ENCODE data around the gene RNF144A.
"Not testable (repeated sequence)": the region's sequence is repeated elsewhere in the genome, so short reads cannot be mapped to it uniquely, and the experiment has no call there.

Gene RNF144A

DNA sequence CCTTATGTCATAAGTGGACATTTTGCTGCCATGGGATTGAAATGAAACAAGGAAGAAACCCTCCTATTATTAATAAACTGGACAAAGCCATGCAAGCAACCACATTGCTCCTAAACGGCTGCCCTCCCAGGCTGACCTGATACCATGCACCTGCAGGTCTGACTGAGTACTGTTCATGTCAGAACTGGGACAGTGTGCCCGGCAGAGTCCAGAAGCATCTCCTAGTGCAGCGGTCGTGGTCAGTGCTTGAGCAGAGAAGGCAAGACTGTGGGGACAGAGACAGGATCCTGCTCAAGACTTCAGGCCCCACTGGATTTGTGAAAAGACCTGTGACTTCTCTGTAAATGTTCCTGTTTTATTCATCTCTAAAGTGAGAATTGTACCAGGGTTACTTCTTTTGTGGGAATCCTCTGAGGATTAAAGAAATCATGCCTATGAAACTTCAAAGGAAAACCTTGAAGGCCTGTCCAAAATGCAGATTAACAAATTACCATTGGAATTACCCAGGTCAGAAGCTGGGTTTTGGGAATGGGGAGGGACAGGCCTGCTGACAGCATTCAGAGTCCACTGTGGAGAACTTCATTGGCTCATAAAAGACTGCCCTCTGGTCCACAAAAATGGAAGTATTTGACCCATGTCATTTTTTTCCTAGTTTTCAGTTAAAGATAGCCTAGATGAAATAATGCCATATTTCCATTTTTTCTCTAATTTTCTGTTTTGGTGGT, 13.9 kb downstream of the RNF144A start:
- DNase-seq (ENCODE audit: low spot score): no peak

DNA sequence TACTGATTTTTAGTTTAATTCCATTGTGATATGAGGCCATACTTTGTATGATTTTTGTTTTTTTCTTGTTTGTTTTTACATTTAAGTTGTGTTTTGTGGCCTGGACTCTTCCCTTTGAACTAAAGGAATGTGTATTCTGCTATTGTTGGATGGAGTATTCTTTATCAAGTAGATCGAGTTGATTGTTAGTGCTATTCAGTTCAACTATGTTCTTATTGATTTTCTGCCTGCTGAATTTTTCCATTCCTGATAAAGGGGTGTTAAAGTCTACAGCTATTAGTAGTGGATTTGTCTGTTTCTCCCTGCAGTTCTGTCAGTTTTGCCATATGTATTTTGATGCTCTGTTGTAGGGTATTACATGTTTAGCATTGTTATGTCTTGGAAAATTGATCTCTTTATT, 14.5 kb downstream of the RNF144A start:
- no peak for DNase-seq (ENCODE audit: low spot score)

DNA sequence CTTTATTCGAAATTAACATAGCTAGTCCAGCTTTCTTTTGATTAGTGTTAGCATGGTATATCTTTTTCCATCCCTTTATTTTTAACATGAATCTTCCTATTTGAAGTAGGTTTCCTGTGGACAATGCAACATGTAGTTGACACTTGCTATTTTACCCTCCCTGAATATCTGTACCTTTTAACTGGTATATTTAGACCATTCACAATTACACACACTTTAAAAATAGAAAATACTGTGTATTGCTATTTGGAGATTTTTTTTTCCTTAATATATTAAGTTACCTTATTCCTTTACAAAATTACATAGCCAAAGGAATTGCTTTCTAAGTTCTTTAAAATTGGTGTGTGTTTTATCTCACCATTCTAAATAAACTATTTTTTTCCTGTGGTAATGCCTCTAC, 15.0 kb downstream of the RNF144A start:
- DNase-seq (ENCODE audit: low spot score): no peak

DNA sequence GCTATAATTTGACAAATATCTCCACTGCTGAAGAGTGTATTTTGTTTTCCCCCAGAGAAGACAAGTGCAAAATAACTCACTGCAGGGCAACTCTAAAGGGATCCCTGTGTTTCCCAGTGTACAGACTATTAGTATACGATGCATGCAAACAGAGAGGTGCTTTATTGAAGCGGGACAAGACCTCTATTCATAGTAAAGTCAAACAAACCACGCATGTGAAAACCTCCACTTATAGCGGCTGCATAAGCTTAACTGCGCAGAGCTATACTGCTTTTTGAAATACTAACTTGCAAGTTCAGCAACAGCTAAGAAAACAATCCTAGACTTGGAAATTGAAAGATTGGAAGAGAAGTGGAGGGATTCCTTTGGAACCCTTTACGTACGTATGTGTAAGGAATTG, 15.6 kb downstream of the RNF144A start:
- no peak for DNase-seq (ENCODE audit: low spot score)

DNA sequence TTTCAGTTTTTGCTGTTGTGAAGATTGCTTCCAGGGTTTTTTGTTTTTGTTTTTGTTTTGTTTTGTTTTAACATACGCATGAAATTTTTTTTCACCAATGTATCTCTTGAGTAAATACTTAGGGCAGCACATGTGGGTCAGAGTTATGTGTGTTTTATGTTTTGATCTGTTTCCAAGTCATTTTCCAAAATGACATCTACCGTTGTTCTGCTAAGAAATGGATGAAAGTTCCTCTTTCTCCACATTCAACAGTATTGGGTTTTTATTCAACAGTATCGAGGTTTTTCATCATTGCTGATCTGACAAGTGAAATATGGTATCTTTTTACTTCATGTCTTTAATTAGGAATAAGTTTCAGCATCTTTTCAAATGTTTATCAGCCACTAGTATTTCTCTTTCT, 16.7 kb downstream of the RNF144A start:
- DNase-seq (ENCODE audit: low spot score): no peak

DNA sequence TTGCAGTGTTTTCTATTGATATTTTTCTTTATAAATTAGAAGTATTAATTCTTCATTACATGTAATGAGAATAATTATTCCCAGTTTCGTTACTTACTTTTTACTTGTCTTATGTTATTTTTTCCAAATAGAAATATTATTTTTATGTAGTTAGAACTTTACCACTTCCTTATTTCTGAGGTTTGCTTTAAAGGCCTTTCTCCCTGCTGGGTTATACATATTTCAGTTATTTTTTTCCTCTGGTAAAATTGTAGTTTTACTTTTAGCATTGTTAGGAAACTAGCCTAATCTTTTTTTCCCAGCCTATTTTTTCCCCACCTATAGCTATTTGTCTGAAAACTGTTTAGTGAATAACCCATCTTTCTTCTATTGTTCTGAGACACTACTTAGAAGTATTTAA, 17.1 kb downstream of the RNF144A start:
- no peak for DNase-seq (ENCODE audit: low spot score)

DNA sequence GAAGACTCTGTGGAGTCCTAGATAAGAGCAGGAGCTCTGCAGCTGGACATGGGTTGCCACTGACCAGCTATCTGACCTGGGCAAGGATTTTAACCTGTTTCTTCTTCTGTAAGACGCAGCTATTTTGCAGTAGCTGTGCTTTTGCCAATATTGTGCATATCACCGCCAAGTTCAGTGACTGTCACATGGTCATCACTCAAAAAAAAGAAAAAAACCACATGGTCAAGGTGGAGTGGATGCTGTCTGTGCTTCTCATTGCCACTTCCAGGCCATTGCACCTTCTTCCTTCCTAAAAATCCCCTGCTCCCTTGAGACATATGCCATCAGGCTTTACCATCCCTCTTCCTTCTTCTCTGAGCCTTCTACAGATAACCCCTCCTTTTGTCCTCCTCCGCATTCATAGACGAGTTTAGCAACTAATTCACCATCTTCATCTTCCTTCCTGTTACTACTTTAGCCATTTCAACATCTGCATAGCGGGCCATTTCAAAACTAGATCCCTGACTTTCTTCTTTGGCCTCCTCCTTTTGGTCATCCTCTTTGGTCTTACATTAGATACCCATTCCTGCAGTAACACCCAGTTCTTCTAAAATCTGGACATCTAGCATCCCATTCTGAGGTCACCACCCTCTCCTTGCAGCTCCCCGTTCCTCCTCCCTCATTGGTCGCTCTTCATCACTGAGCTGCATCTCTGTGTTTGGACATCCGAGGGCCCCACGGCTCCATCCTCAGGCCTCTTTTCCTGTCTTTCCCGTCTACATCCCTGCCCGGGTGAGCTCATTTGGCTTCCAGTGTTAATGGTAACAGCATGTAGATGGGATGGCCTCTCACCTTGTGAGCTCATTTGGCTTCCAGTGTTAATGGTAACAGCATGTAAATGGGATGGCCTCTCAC, 17.8 kb downstream of the RNF144A start:
- DNase-seq (ENCODE audit: low spot score): no peak

DNA sequence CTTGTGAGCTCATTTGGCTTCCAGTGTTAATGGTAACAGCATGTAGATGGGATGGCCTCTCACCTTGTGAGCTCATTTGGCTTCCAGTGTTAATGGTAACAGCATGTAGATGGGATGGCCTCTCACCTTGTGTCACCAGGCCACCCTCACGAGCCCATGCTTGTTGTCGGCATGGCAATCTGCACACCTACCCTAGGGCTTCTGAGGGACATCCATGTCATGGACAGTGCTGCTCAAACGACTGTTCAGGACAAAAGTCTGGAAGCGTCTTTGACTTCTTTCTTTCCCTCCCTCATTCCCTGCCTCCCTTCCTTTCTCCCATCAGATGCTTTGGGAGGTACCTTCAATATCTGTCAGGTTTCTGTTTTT, 18.4 kb downstream of the RNF144A start:
- DNase-seq (ENCODE audit: low spot score): not testable (repeated sequence)

DNA sequence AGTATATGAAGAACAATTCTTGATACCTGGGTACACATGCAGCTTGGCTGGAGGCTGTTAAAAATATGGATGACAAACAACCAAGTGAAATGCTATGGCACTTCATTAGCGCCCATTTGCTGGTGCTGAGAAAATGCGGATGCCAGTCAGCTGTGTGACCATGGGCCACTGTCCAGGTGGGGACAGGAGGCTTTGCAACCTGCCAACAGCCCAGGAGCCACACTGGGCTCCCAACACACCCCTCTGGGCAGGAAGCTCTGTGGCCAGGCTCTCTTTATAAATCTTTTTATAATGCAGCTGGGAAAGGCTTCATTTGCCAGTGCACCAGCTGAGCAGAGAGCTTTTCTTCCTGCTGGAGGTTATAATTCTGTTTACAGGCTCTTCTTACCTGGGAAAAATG, 19.9 kb downstream of the RNF144A start:
- DNase-seq (ENCODE audit: low spot score): no peak

DNA sequence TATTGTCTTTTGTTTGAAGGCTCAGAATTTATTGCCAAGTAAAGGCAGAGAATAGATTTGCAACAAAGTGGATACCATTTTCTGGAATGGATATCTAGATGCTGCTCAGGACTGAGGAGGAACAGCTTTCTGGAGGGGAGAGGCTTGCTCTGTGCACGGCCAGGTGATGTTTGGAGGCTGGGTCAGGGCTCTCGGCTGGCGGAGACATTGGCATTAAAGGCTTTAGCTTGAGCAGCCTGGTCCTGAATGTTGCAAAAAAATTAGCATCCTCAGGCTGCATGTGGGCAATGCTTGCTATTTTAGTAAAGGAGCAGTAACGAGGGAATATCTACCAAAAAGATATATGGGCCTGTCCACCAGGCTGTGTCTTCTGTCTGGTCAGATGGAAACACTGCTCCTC, 20.4 kb downstream of the RNF144A start:
- DNase-seq (ENCODE audit: low spot score): no peak

DNA sequence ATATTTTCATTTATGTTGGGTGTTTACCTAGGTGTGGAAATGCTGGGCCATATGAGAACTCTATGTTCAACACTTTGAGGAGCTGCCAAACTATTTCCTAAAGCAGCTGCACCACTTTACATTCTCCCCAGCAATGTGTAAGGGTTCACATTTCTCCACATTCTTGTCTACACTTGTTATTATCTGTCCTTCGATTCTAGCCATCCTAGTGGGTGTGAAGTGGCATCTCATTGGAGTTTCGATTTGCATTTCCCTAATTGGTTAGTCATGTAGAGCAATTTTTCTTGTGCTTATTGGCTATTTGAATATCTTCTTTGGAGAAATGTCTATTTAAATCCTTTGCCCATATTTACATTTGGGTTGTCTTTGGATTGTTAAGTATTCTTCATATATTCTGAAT, 21.9 kb downstream of the RNF144A start:
- DNase-seq (ENCODE audit: low spot score): no peak

DNA sequence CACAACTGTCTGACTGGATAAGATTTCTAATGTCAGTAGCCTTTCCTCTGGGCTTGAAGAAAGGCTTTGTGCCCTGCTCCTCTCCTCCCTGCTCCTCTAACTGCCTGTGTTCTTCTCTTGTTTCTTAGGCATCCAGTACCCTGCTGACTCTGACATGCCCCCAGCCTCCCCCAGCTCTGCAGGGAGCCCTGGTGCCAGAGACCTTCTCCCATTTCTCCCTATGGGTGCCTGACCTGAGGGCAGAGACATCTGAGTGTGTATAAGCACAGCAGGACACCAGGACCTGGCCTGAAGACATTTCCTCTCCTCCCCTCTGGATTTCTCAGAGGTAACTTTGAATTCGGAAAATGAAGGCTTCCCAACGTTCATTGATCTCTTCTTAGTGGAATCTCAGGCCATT, 23.6 kb downstream of the RNF144A start:
- DNase-seq (ENCODE audit: low spot score): no peak

DNA sequence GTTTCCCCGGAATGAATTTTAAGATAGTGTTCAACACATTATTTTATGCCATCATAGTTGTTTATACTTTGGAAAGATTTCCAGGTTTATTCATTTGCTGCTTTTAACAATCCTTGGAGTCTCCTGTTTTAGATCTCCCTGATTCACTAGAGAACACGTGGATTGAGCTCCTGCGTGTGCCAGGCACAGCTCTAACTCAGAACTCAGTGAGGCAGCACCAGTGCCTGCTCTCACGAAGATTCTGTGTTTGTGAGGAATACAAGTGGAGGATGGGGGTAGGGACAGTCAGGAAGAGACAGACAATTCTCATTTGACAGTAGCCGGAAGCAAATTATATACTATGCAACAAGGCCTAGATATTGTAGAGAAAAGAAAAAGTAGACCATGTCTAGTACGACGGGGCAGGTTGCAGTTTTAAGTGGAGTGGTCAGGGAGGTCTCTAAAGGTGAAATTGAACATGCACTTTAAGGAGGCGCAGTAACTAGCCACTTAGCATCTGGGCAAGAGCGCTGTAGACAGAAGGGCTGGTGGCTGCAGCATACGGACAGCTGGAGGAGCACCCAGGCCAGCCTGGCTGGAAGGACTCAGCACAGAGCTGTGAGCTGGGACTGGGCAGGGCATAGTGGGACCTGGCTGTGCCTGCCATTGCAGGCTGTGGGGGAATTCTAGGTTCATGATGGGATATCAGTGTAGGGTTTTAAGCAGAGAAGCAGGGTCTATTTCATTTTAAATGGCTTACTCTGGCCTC, 24.3 kb downstream of the RNF144A start:
- DNase-seq (ENCODE audit: low spot score): no peak

DNA sequence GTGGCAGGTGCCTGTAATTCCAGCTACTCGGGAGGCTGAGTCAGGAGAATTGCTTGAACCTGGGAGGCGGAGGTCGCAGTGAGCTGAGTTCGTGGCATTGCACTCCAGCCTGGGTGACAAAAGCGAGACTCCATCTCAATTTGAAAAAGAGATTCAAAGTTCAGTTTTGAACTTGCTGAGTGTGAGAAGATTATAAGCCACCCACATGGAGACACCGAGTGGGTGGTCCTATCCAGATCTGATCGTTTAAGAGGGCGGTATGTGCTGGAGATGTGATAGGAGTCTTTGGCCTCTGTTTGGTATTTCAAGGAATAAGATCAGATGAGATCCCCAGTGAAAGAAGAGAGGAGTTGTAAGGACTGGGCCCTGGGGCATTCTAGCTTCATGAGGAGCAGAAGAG, 25.6 kb downstream of the RNF144A start:
- no peak for DNase-seq (ENCODE audit: low spot score)

DNA sequence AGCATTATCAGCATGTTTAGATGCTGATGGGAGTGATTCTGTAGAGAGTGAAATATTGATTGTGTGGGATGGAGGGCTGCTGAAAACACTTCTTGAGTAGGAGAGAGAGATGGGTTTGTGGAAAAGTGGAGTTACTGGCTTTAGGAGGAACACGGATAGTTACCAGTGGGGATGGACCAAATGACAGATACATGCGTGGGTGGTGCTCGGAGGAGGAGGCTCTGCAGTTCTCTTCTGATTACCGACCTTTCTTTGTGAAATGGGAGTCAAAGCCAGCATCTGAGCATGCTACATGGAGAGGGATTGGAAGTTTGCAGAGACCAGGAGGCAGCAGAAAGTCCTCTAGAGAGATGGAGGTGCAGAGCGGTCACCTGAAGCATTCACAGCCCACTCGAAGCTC, 26.3 kb downstream of the RNF144A start:
- DNase-seq (ENCODE audit: low spot score): no peak

DNA sequence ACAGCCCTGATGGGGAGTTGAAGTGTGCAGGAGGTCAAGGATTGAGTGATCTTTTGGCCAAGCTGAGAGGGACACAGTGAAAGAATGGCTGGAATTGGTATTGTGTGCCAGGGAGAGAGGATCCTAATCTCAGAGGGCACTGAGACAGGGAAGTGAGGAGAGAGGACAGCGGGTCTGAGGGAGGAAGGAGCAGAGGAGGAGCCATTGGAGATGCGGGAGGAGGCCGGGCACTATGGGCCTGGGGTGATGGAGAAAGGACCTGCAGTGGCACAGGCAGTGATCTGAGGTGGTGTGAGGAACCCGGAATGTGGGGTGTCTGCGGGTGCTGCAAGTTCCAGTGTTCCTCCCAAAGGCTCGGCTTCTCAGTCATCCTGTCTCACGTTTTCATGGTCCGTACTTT, 26.8 kb downstream of the RNF144A start:
- DNase-seq (ENCODE audit: low spot score): no peak

DNA sequence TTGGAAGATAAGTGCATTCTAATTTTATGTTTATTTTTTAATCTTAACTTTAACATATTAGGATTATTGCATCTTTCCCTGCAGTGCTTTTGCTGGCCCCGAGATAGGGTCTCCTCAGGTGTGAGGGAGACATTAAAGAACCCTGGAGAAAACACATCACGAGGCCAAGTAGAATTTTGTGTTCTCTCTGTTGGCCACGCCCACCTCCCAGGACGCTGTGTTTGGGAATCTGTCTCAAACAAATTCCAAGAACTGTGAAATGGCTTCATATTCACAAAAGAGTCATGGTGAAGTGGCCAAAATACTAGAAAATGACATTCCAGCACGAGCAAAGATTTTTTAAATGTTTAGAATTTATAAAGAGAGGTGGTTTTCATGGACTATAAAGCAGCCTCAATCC, 27.3 kb downstream of the RNF144A start:
- no peak for DNase-seq (ENCODE audit: low spot score)

DNA sequence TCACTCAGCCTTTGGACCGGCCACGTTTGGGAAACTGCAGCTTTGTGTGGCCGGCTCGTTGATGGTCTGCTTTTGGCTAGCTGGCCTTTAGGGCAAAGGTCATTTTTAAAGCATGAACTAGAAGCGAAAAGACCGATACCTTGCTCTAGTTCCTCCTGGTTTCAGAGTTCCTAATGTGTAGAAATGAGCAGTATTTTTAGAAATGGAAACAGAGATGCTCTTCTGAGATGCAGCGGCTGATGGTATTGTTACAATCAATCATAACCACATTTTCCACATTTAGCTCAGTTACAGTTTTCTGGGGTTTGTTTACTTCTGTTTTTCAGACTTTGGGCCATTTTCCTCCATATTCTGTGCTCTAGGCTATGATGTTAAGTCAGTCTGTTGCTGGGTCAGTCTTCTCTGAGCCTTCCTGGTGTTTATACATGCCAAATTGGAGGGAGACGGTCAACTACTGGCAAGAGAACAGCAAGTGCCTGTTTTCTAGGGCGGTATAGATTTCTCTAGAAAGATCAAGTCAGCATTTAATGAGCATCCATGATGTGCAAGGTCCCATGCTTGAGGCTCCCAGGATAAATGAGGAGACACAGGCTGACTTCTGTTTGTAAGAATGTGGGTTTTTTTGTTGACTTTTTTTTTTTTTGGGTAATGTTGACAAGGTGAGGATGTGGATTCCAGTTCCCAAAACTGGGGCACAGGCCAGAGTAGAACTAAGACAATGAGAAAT, 28.0 kb downstream of the RNF144A start:
- no peak for DNase-seq (ENCODE audit: low spot score)

DNA sequence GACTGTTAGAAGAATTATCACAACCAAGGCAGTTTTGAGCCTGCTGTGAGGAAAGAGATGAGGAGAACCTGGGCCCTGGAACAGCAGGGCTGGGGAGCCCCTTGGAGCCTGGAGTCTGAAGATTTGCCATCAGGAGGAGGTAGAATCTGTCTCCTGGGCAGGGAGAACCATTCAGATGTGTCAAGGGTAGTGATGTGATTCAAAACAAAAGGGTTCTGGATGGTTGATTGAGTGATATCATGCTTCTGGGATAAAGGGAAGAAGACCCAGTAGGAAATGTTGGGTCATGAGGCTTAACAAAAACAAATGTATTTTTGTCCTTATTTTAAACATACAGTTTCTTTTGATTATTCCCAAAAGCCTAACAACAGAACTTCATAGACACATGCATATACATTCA, 28.6 kb downstream of the RNF144A start:
- no peak for DNase-seq (ENCODE audit: low spot score)

DNA sequence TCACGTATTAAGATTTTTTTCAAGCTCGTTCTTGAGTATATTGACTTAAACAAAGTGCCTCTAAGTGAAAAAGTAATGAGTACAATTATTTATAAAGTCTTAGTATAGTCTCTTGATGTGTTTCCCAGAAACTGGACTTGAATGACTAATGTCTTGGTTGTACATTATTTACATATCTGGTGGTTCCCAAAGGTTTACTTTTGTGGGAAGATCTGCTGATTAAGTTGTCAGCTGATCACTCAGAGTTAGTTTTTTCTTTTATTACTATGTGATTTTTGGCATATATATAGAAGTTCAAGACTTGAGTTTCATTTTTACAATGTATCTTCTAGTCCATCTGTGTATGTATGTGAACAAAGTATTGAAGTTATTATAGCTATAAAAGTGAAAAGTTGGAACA, 29.5 kb downstream of the RNF144A start:
- no peak for DNase-seq (ENCODE audit: low spot score)

DNA sequence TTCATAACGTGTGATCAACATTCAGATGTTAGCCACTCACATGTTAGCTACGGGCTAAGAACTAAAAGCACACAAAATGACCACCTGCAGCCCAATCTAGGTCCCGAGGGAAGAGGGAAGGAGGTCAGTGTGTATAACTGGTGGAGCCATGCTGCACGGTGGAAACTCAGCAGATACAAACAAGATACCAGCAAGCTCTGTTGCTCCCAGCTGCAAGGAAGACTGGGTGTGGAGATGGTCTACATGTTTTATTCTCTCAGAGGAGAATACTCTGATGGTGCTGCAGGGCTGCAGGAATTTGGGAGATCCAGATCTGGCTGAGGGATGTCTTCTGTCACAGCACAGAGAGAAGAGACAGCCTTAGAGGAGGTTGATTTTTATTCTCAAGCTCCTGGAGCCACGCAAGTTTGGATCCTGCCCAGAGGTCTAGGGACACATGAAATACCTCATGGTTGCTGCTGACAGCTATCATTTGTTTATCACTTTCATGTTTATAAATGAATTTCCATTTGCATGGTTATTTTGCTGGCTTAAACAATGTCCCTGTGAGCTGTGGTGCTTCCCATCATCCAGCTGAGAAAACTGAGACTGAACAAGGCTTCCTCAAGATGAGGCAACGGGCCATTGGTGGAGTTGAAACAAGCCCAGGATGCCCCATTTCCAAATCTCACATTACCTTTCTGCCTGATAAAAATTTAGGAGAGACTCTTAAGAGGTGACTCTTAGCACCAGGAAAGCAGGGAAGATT, 30.9 kb downstream of the RNF144A start:
- no peak for DNase-seq (ENCODE audit: low spot score)
